RKO (cell line): ENCODE data around the gene BCL2.
A peak's percentile ranks its signal among the peaks of the same experiment; 100 is the strongest.

Experiments used
- DNase-seq: peaks from one replicate; pipeline ENCODE4 v3.0.0-alpha.2; 2016; ENCODE audit warnings: low spot score

BCL2 gene

DNA sequence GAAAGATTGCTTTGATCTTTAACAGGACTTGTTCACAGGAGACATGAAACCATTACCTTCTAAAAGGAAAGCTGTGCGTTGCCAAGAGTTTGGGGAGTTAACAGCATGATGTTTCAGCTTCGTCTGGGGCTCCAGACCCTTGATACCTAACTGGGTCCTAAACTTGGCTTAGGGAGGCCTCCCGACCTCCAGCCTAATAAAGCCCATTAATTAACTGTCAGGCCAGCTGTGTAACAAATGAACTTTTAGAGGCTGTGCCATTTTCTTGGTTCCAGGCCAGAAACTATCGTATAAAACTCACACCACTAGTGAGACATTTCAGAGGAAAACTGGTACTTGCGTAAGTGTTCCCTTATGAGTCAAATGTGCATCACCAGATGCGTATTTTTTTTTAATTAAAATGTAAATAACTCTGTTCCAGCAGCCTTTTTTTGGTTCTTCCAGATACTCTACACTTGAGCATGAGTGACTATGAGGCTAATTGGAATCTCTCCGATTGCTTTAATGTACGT is 236.5 kb downstream of the BCL2 start:
- DNase-seq, result peak; percentile 75

DNA sequence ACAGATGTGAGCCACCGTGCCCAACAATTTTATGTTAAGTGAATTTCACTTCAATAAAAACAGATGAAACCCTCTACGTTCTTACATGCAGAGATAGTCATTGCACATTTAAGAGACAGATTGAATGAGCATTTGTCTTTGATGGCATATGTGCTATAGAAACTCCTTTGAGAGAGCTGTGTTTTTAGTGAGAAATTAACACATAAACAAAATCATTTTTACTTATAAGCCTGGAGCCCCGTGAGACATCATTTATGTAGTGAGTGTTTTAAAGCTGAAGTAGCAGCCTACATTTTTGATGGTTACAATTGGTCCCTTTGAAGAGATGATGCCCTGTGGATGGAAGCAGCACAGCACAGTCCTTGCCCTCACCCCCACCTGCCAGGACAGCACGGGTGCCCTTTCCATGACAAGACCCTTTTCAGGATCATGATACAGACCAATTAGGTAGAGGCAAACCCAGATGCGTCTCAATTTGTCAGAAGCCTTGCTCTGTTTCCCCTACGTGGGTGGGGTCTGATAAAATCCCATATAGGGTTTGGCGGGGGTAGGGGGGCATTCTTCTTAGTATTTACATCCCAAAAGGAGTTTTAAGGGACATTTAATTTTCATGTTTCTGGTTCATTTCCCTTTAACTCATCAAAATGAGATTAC is 237.1 kb downstream of the BCL2 start:
- no peak for DNase-seq

DNA sequence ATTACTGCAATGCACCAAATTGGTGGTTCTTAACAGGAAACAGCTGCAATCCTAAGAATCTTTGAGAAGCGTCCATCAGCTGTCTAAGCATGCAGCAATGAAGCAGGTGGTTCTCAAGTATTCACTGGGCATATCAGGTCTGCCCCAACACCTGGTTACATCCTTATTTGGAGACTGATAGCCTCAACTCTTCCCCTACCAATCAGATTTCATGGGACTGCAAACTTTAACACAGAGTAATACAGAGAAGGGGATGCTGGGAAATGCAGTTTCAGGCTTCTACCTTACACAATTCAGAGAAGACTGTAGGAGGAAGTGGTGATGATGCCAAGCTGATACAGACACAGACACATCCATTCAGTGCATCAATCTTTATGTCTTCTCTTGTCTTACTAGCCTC is 240.5 kb downstream of the BCL2 start:
- no peak for DNase-seq

DNA sequence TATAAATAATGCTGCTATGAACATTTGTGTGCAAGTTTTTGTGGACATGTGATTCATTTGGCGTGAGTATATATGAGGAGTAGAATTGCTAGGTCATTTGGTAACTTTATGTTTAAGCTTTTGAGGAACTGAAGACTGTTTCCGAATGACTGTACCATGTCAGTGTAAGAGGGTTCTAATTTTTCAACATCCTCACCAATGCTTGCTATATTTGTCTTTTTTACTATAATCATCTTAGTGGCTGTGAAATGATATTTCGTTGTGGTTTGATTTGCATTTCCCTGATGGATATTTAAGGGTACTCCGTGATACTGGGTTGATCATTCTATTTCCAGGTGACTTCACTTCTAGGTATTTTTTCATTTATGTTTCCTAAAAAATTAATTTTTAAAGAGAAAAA is 241.1 kb downstream of the BCL2 start:
- DNase-seq, result no peak

DNA sequence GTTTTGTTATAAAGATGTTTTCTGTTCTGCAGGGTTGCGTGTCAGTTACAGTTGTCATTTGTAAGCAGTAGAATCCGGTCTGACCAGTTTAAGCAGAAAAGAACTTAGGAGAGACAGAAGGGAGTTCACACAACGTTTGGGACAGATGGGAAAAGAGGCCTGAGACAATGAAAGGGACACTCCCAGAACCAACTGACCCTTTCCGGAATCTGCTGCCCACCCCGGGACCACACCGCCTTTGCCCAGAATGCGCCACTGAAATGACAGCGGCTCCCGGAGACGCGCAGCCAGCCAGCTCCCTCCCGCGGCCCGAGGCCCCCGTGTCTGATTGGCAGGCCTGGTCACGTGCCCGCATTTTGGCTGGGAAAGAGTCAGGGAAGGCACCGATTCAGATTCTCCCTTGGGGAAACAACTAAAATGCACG is 244.6 kb downstream of the BCL2 start:
- peak; percentile 59 for DNase-seq

- peak; percentile 26 for DNase-seq
These were observed 246.1 kb downstream of the BCL2 start for GRCh38 chr18:63073481-63073880.
